Left ventricle myocardium superior (tissue), 1 donor: Measurements from ENCODE around the gene FAM13A. TPM values are rescaled to one million over a fixed set of nuclear protein-coding genes. Genes with fewer than 3 reads are reported as not detected.

ENCODE experiments used
- ATAC-seq: fragments of 200-7000 bp; cut with Tn5 transposase; one replicate; pipeline ENCODE4 v1.9.1; 2020; ENCODE audit warnings: mild to moderate bottlenecking, moderate library complexity
- DNase-seq: peaks from one replicate; pipeline ENCODE4 v3.0.0-alpha.2; 2020
- intact Hi-C: fragments of 100-400 bp; cut with micrococcal nuclease; formaldehyde crosslinking; loops from one replicate; pipeline ENCODE4 v1.11.0; 2022
- total RNA-seq: library from RNA; stranded (reverse); fragmentation: NEBNext Ultra II Directional; extraction: Animal tissue kit (Norgen Biotek cat#: 25700); gene quantifications from one replicate; pipeline ENCODE4 v1.2.1, GENCODE V29; 2021
- donor health status: DM: no; HTN: yes; CAD: no; lungs with severe emphysema.

The FAM13A gene
- total RNA-seq, 1 donor from 2014 or later: 13.7 TPM

DNA sequence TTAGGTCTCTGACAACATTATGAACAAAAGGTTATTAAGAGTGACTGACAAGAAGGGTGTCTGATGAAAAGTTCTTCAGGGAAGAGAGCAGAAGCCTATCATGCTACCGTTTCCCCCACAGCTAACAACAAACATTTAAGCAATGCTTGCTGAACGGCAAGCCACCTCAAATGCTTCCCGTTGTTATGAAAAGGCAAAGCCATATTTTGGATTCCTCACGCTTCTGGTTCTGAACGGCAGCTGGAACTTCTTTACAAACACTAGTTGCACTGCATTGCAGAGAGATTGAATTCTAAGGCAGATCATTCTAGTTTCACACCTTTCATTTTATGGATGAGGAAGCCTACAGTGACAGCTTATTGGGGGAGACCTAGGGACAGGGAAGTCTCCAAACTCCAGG is 310.8 kb downstream of the FAM13A start:
- ATAC-seq: peak; percentile 27

DNA sequence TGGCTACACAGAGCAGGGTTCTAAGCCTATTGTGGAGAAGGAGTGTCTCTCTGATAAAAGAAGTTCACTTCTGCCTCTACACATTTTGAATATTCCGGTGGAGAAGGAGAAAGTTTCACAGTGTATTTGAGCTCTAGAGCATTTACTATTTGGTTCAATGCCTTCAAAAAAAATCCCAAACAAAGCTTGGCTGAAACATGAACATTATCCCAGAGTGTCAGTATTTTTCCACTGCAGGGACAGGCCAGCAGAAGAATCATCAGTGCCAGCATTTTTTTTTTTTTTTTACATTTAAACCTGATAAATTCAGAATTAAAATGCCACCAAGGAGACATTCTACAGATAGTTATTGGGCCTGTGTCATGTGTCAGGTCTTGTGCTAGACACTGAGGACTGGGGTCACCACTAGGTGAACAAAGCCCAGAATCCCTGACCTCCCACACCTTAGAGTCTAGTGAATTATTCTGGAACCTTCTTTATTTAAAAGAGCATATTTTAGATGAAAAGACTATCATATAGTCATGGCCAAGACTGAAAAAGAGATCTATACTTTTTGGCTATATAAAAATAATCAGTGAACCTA is 311.3 kb downstream of the FAM13A start:
- intact Hi-C loops: no loop called here
- peak; percentile 73 for ATAC-seq
- DNase-seq: no peak

More for the DNA sequence above, 310.8 kb downstream of the FAM13A start:
- intact Hi-C loops: no loop called here
- DNase-seq: no peak

DNA sequence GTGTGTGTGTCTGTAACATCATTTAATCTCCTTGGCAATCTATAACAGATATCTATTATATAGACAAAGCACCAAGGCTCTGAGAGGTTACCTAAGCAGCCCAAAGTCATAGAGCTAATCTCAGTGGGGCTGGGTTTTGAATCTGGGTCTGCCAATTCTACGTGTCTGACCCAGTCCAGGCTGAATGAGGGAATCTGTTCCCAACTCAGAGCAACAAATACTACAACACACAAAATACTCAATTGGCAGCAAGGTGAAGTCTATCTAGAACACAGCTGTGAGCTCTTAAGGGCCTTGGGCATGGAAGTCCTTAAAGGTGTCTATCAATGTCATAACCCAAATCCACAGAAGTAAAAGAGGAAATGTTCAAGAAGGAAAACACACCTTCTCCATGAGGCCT is 311.8 kb downstream of the FAM13A start:
- no peak for DNase-seq
- intact Hi-C loops: no loop called here
- peak; percentile 42 for ATAC-seq

DNA sequence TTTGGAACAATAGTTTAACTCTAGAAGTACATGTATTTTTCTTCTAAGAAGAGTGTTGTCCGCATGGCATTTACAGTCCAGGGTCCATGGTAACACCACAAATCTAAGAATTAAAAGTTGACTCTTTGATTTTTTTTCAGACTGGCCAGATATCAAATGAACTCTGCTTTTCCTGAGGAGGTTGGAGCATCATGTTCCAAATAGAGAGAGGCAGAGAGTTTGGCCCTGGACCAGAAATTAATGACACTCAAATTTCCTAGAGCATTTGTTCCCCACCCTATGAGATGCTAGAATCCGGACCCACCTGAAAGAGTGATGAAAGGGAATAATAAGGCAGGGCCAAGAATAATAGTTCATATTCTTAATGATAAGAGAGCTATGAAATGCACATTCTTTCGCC is 312.4 kb downstream of the FAM13A start:
- intact Hi-C loops: no loop called here

DNA sequence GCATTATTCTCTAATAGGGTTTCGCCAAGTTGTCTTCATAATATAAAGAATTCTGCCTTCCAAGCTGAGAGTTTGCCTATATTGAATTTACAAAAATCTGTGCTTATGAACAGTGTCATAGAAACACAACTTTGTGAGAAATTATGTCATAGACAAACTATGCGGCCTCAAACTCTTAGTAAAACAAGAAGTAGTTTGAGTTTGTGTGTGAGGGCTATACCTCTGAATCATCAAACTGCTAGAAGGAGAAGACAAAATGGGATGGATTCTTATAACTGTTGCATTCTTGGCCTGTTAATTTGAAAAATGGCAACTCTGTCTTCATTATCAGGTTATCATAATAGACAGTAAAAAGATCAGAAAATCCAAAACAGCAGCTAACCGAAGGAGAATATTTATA is 313.3 kb downstream of the FAM13A start:
- intact Hi-C loops: no loop called here
- DNase-seq (no peak), ATAC-seq (no peak)

More for the DNA sequence above, 312.4 kb downstream of the FAM13A start:
- DNase-seq (no peak), ATAC-seq (peak; percentile 16)

DNA sequence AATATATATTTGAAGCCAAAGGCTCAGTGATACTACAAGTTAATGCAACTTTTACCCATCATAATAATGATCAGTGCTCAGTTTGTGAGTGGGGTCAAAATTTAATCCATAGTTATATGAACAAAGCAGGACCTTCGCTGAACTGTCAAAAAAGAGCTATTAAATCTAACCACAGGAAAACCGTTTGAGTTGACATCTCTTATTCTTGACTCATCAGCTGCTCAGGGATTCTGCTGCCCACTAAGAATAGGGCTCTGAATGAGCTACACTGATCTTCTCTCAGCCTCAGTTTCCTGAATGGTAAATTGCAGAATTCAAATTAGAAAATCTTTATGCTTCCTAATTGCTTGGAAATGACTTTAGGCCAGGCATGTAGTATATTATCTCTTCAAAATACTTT is 314.4 kb downstream of the FAM13A start:
- intact Hi-C loops: no loop called here
- DNase-seq: no peak
- no peak for ATAC-seq

DNA sequence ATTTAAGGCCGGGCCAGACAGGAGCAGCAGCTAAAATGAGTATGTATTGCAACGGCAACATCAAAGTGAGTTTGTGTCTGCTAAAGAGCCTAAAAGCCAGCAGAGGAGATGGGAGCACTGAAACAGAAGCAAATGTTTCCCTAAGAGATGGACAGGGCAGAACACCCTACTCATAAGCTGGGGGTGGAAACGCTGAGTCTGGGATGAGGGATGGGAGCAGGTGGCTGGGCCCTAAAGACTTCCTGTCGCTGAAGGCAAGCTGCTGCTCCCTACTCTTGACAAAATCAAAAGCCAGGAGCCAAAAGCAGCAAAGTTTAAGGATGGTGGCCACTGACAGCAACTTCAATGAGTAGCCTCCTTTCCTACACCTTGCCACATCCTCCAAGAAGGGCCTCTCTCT is 318.8 kb downstream of the FAM13A start:
- ATAC-seq (no peak), DNase-seq (no peak)
- intact Hi-C loops: no loop called here

DNA sequence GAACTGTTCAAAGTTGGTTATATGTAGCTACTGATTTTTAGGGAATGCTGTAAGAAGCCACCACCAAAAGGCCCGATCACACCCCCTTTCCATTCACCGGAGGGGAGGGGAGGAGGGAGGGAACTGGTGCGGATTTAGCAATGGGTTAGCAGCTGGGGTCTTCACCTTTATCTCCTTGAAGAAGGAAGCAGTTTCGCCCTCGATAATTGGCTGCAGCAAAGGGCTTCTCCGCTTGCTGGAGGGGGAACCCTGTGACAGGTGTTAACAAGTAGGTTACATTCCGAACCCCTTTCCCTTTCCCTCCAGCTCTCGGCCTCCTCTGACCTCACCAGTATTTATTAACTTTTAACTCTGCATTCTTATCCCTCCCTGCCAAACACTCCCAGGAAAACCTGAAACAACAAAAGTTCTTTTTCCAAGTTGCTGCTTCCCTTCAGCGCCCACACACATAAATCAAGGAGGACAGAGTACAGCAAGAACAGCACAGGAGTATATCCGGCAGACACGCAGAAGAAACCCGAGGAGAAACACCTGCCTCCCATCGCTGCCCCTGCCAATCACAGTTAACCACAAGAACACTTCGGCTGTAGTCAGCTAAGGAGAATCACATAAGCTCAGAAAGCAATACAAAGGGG is 319.6 kb downstream of the FAM13A start:
- intact Hi-C loops: no loop called here
- no peak for ATAC-seq
- DNase-seq: no peak

DNA sequence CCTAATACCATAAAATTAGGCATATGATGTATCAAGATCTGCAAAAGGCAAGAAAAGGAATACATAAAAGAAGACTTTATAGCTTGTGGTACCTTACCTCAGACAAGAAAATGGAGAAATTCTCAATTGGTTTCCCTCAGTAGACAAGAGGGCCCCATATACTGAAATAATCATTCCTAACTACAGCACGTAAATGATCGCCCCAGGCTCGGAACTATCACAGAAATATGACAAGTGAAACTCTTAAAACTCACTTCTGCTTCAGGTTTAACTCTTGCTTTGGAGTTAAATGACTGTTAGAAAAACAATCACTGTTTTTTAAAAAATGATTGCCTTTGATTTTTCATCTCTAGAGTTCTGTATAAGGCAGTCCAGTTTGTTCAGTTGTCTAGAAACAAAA is 320.7 kb downstream of the FAM13A start:
- ATAC-seq (no peak), DNase-seq (no peak)
- intact Hi-C loops: no loop called here

DNA sequence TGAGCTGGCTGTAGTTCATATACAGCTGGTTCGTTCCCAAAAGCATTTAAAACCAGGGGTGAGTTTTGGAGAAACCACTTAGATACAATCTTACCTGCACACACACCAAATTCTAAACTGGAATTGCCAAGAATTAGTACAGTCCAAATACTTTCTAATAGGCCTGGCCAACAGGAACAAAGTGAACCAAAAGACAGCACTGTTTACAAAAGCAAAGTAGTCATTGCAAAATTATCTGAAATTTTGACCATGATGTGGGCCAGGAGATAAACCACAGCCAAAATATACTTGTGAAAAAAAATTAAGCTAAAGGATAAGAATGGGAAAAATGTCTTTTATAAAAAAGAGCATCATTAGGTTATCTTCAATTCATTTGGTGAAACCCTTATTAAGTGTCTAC is 321.4 kb downstream of the FAM13A start:
- intact Hi-C loops: no loop called here
- DNase-seq (no peak), ATAC-seq (peak; percentile 72)

DNA sequence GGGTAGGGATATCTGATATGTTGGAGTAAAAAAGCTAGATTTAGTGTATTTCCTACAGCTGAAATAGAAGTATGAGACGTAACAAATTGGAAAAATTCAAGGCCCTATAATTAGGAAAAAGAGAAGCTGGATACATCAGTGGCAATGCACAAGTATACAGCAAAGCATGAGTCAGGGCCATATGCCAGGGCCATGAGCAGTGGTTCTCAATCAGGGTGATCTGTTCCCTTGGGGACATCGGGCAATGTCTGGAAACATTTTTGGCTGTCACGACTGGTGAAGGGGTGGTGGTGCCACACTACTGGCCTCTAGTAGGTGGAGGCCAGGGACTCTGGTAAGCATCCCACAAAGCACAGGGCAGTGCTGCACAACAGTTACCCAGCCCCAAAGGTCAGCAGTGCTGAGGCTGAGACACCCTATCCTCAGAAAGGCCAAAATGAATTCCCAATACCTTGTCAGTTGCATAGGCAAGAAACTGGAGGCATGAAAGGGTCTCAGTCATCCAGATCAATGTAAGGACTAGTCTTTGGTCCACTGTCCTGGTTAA is 322.5 kb downstream of the FAM13A start:
- intact Hi-C loops: no loop called here
- peak; percentile 14 for ATAC-seq
- DNase-seq: no peak

DNA sequence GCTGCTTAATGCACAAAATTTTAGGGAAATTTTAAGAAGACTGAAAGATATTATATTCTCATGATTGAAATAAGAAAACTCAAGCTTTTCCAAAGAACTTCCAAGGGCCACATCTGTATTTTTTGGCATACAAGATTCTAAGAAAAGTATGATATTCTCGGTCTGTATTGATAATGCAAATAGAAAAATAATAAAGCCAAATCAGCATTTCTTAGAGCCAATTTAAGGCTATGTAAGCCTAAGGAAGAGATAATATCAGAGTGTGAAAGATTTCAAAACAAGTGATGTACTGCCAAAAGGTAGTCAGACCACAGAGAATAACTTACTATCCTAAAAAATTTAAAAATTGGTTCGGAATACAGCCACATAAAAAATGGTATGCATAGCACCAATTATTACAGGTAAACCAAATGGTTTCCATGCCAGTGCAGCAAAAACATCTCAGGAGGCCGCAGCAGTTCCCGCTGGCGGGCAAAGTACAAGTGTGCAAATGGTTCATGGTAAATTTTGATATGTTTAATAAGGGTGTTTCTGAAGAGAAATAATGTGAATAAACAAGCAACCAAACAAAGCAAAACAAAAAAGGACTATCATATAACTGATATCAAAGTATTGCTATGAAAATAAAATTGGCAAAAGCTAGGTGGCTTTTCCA is 324.1 kb downstream of the FAM13A start:
- DNase-seq (no peak), ATAC-seq (no peak)
- intact Hi-C loops: no loop called here

DNA sequence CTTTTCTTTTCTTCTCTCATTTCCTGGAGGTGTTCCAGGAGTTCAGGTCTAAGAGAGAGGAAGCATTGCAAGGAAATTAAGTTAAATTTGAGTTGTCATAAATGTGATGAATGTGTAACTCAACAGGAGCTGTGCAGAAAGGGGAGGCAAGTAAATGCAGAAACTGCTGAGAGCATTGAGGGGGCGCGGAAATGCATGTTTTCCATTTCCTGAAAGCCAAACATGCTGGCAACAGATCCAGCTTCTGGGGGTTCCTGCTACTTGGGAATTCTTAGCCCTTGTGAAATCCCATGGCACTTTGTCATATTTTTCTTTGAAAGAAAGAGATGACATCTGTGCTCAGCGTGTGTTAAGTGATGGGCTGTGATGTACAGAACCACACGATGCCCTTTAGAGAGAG is 325.6 kb downstream of the FAM13A start:
- ATAC-seq: no peak

DNA sequence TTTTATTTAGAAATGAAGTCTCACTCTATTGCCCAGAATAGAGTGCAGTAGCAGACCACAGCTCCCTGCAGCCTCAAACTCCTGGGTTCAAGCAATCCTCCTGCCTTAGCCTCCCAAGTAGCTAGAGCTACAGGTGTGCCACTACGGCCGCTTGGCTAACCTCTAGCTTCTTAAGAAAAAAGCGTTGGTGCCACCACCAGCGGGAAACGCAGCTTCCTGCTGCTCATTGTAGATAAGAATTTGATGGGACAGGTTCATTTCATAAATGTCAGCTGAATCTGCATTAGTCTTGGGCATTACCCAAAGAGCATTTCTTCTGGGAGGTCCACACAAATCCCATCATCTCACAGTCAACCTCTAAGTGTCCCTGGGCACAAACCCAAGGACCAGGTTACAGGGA is 326.2 kb downstream of the FAM13A start:
- intact Hi-C loops: no loop called here
- DNase-seq (no peak), ATAC-seq (no peak)

More for the DNA sequence above, 325.6 kb downstream of the FAM13A start:
- intact Hi-C loops: no loop called here
- no peak for DNase-seq

DNA sequence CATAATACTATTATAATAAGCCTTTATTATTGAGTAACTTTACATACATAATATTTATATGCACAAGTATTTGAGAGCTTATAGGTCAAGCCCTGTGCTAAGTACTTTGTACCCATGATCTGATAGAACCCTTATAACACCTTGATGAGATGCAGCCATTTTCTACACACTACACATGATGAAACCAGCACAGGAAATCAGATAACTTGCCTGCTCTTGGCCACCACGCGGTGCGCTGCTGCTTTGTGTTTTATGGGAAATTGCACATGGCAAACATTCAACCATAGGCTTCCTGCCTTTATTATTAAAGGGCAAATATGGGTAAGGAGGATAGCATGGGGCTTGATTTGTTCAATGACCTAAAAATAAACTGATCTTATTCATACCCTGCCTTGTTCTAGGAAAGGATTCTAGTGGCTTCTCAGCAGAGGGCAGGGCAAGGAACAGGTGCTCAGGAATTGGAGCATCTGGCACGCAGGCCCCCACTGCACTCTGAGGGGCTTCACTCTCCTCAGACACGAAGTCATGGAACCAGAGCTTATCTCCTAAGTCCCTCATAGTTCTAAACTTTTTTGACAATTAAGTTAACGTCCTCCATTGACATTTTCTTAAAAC is 327.7 kb downstream of the FAM13A start:
- no peak for DNase-seq
- intact Hi-C loops: no loop called here

DNA sequence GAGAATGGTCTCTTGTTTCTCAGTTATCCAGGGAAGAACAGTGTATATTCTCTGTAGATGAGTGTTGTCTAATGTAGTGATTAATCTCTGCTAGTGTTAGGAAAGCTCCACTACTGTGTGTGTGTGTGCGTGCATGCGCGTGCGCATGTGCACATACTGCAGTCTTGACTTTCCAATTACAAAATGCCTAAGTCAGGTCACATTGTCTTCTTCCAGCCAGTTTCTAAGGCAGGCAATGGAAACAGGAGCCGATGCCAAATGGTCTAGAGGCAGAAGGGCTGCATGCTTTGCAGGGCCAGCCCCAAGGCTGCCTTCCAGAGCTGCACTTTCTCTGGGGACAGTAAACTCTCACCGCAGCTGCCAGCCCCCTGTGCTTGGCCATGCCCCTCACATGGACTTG is 328.8 kb downstream of the FAM13A start:
- ATAC-seq (peak; percentile 84), DNase-seq (peak; percentile 55)
- intact Hi-C loops: no loop called here

More for the DNA sequence above, 327.7 kb downstream of the FAM13A start:
- ATAC-seq: no peak

DNA sequence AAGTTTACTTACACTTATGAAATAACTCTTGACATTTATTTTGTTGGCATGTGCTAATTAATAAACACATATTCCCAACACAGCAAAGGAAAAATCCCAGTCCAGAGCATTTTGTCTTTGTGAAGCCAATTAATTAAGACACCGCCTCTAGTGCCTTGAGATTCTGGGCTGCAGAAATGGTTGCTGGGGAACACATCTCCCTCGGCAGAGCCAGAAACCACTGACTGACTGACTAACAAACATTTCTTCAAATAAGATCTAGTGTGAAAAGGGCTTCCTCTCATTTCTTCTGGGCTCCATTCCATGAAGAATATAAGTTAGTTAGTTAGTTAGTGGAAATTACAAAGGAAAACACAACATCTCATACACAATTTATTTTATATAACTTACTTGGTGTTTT is 331.0 kb downstream of the FAM13A start:
- intact Hi-C loops: no loop called here
- DNase-seq (no peak), ATAC-seq (no peak)

DNA sequence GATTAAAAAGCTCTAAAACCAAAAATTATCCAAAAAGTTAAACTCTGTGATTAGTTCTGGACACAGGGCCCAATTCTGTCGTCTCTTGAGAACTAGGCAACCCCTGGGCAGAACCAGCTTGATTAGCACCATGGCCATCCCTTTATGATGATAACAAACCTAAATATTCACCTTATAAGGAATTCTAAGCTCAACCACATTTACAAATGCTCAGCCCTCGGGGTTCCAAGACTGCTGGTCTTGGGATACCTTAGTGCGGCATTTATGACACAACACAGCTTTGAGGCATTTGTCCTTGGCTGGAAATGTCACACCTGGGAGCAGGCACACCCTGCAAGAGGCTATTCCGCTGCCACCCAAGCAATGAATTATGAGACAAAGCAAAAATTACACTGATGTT is 331.8 kb downstream of the FAM13A start:
- ATAC-seq: no peak
- DNase-seq: no peak
- intact Hi-C loops: no loop called here

DNA sequence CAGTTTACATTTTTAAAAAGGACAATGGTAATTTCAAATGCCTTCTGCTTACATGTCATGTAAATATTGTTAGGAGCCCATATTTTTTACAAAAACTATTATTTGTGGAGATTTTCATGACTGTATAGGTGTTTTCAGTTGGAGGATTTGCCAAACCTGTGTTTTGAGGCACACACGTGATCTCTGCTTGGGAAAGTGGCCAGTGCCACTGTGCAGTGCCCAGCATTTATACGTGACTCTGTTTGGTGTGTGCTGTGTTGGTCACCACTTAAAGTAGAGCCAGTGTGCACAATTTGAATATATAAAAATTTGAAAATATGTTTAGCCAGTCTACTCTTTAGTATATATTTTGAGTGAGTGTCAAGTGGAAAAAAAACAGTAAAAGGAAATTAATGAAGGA is 332.6 kb downstream of the FAM13A start:
- DNase-seq: no peak
- intact Hi-C loops: no loop called here
- no peak for ATAC-seq

DNA sequence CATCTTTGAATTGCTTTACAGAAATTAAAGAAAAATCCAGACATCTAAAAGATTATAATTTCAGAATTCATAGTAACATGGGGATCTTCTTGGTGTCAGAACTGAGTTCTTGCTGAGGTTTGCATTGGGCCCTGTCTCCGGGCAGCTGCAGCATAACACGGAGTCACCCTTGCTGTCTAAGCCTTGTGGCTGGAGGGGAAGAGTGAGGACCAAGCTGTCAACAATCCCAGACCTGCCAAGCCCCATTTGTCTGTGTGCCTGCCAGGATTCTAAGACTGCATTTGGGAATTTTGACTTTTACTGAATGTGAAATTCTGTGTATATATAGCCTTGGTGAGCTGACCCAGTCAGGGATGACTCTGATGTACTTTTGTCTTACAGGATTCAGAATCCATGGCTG is 334.2 kb downstream of the FAM13A start:
- ATAC-seq: peak; percentile 81
- intact Hi-C loops: no loop called here

More for the DNA sequence above, 334.2 kb downstream of the FAM13A start:
- peak; percentile 61 for DNase-seq
